Measurements from ENCODE around the gene IGFN1. TPM values are rescaled to one million over a fixed set of nuclear protein-coding genes. Genes with fewer than 3 reads are reported as not detected.
A peak's percentile ranks its signal among the peaks of the same experiment; 100 is the strongest.

The IGFN1 gene
- total RNA-seq, 2 donors from 2014 or later = 2.0 to 6.7 TPM

GRCh38 chr1:201275253-201275666 is 84.6 kb downstream of the IGFN1 start:
- intact Hi-C loops (cut with DNase I) = no loop called here
- H3K4me3 ChIP-seq = no peak overlapping the region
- no peak overlapping the region for H3K27ac ChIP-seq
- H3K36me3 ChIP-seq = no peaks in the 10 kb centered on the region
- peak; percentile 68 for DNase-seq (ENCODE audit: low spot score)
- H3K27me3 ChIP-seq (replicated peaks; ENCODE audit: insufficient read depth) = no peaks in the 10 kb centered on the region
- WGBS = 53% methylated on average over 11 of the region's 15 CpGs
- H3K9me3 ChIP-seq = no peaks in the 10 kb centered on the region
- H3K4me1 ChIP-seq (replicated peaks) = no peaks in the 10 kb centered on the region
- TF ChIP-seq CTCF (IDR thresholded peaks at IDR 0.05) = no peak
- peak; percentile 19 for TF ChIP-seq POLR2A (IDR thresholded peaks at IDR 0.05)
- TF ChIP-seq POLR2AphosphoS5 (IDR thresholded peaks at IDR 0.05) = peak; percentile 8

DNA sequence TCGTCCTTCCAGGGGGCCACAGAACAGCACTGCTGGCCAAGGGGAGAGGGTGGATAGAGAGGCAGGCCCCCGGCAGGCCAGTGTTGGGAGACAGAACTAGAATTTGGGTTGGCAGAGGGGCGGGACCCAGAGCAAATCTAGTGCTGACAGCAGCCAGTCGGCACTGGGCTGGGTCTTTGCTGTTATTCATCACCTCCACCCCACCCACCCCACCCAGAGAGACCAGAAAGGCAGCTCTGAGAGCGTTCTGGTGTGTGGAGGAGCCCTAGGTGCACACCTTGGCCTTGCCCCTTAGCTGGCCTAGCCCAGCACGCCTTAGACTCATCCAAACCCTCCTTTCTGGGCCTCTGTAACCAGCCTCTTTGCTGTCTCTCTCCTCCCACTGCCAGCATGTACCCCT is 86.3 kb downstream of the IGFN1 start:
- Histone ChIP-seq H3K27ac (no peak overlapping the region), H3K4me1 (replicated peaks) (peaks cover 6% of the 10 kb centered on the region), H3K9me3 (no peaks in the 10 kb centered on the region), H3K27me3 (replicated peaks; ENCODE audit: insufficient read depth) (no peaks in the 10 kb centered on the region), H3K36me3 (no peaks in the 10 kb centered on the region), H3K4me3 (no peak overlapping the region)
- TF ChIP-seq POLR2A (IDR thresholded peaks at IDR 0.05) (no peak), CTCF (IDR thresholded peaks at IDR 0.05) (no peak)
- 82% methylated on average over 6 of the region's 6 CpGs for WGBS
- intact Hi-C loops (cut with DNase I) = no loop called here
- no peak for DNase-seq (ENCODE audit: low spot score)

DNA sequence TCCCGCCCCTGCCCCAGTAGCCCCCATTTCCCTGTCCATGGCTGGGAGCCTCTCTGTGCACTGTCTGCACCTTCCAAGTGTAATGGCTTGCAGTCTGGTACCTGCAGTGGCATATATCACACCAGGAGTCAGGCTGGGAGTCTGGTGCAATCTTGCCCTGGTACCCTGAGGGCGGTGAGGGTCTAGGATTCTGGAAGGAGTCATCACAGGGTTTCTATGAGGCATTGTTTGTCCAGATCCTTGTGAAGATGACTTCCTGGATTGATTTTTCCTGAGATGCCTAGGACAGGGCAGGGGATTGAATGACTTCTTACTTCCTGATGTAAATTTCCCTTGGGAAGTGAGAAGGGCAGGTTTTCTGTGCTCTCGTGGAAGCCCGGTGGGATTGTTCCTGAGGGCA is 86.8 kb downstream of the IGFN1 start:
- no peak for TF ChIP-seq CTCF (IDR thresholded peaks at IDR 0.05)
- TF ChIP-seq POLR2AphosphoS5 (IDR thresholded peaks at IDR 0.05) = no peak
- TF ChIP-seq POLR2A (IDR thresholded peaks at IDR 0.05) = no peak
- peaks cover 6% of the 10 kb centered on the region for H3K4me1 ChIP-seq (replicated peaks)
- H3K4me3 ChIP-seq = no peak overlapping the region
- WGBS = 87% methylated on average over 4 of the region's 4 CpGs
- H3K27ac ChIP-seq = no peak overlapping the region
- DNase-seq (ENCODE audit: low spot score) = no peak
- intact Hi-C loops (cut with DNase I) = no loop called here
- H3K27me3 ChIP-seq (replicated peaks; ENCODE audit: insufficient read depth) = no peaks in the 10 kb centered on the region
- no peaks in the 10 kb centered on the region for H3K36me3 ChIP-seq
- no peaks in the 10 kb centered on the region for H3K9me3 ChIP-seq

Other genes with a start within 250 kb of the IGFN1 start
- gene KIF21B, start 167.1 kb upstream of the IGFN1 start, total RNA-seq = 10 to 100 TPM in 1 of 2 donors, under 1 TPM in 1; 0.46 to 10.5 TPM
- under 1 TPM in 1 of 2 donors, not detected in 1; 0.55 TPM for gene CACNA1S, start 78.4 kb upstream of the IGFN1 start, total RNA-seq
- not detected for gene ASCL5, start 63.6 kb upstream of the IGFN1 start, total RNA-seq
- 100 to 1,000 TPM; 131 to 164 TPM for gene TMEM9, start 36.4 kb upstream of the IGFN1 start, total RNA-seq
- 10 to 100 TPM; 36.8 to 82.9 TPM for gene PKP1, start 92.7 kb downstream of the IGFN1 start, total RNA-seq
- 1 to 10 TPM; 2.2 to 3.5 TPM for gene TNNT2, start 186.9 kb downstream of the IGFN1 start, total RNA-seq
- 10 to 100 TPM; 12.8 to 26.8 TPM for gene LAD1, start 208.5 kb downstream of the IGFN1 start, total RNA-seq
- 10 to 100 TPM in 1 of 2 donors, not detected in 1; 16.9 TPM for gene TNNI1, start 230.9 kb downstream of the IGFN1 start, total RNA-seq